Smooth muscle cell (in vitro differentiated cells): ENCODE results near the gene ITGA5. TPM values are rescaled to one million over a fixed set of nuclear protein-coding genes. Genes with fewer than 3 reads are reported as not detected.

Experiments used
- DNase-seq: peaks from one replicate; lab custom pipeline; 2025; ENCODE audit not compliant: unreplicated experiment; lab: John Stamatoyannopoulos, UW
- H2AFZ ChIP-seq: fragments of 200-600 bp; sonication (generic); 2 replicates; pipeline ENCODE4 v1.6.0; 2016; ENCODE audit warnings: antibody characterized with exemption, low read depth, mild to moderate bottlenecking
- H3F3A ChIP-seq: fragments of 200-600 bp; sonication (generic); 2 replicates; pipeline ENCODE4 v1.6.0; 2017; ENCODE audit warnings: antibody characterized with exemption, low read depth
- H3K27ac ChIP-seq: fragments of 200-600 bp; sonication (generic); 2 replicates; pipeline ENCODE4 v1.5.1; 2016; ENCODE audit warnings: low read depth, mild to moderate bottlenecking
- H3K27me3 ChIP-seq: fragments of 200-600 bp; sonication (generic); 2 replicates; pipeline ENCODE4 v1.6.1; 2016; ENCODE audit warnings: low read depth, mild to moderate bottlenecking
- H3K36me3 ChIP-seq: fragments of 200-600 bp; sonication (generic); 2 replicates; pipeline ENCODE4 v1.5.1; 2016; ENCODE audit warnings: low read depth
- H3K4me1 ChIP-seq: fragments of 200-600 bp; sonication (generic); 2 replicates; pipeline ENCODE4 v1.5.1; 2016; ENCODE audit warnings: low read depth
- H3K4me2 ChIP-seq: fragments of 200-600 bp; sonication (generic); 2 replicates; pipeline ENCODE4 v1.6.0; 2016; ENCODE audit warnings: mild to moderate bottlenecking
- H3K4me3 ChIP-seq: fragments of 200-600 bp; sonication (generic); 2 replicates; pipeline ENCODE4 v1.5.1; 2016; ENCODE audit warnings: mild to moderate bottlenecking
- H3K79me2 ChIP-seq: fragments of 200-600 bp; sonication (generic); 2 replicates; pipeline ENCODE4 v1.6.0; 2016; ENCODE audit warnings: low read depth, mild to moderate bottlenecking
- H3K9ac ChIP-seq: fragments of 200-600 bp; sonication (generic); 2 replicates; pipeline ENCODE4 v1.6.0; 2016; ENCODE audit warnings: low read depth
- H3K9me3 ChIP-seq: fragments of 200-600 bp; sonication (generic); replicated peaks from 2 replicates; pipeline ENCODE4 v1.5.1; 2016; ENCODE audit warnings: low read depth
- H4K20me1 ChIP-seq: fragments of 200-600 bp; sonication (generic); 2 replicates; pipeline ENCODE4 v1.6.0; 2016; ENCODE audit warnings: low read depth
- WGBS: methylation state at CpG from one replicate; pipeline ENCODE4 v1.1.7; 2016; ENCODE audit warnings: low lambda C conversion rate; 5-methylcytosine and 5-hydroxymethylcytosine counted together
- polyA plus RNA-seq: library from polyadenylated mRNA; unstranded; fragments of >200 nt; fragmentation: Nextera tagmentation; extraction: Ambion mirVana; gene quantifications from 2 replicates; pipeline ENCODE4 v1.2.1, GENCODE V29; 2016
- total RNA-seq: library from RNA; depleted of rRNA; stranded (reverse); fragments of >200 nt; gene quantifications from 2 replicates; pipeline ENCODE4 v1.2.3, GENCODE V29; 2014
- TF ChIP-seq, protein P1 (sequence below): fragments of 200-600 bp; sonication (generic); IDR thresholded peaks from 2 replicates; pipeline ENCODE4 v1.5.1; 2017; ENCODE audit warnings: borderline replicate concordance, mild to moderate bottlenecking, antibody characterized with exemption; ENCODE audit not compliant: insufficient read depth, poor library complexity, severe bottlenecking

Gene ITGA5
- total and polyA plus RNA-seq, 2 experiments from 2014 or later, result 163 to 192 TPM

- no peak overlapping the region for H3K4me2 ChIP-seq
- no peak for DNase-seq
- no peaks in the 10 kb centered on the region for H3F3A ChIP-seq
- peaks cover 35% of the 10 kb centered on the region for H4K20me1 ChIP-seq
- WGBS, result 81% methylated on average over 3 of the region's 3 CpGs
- H3K79me2 ChIP-seq, result no peaks in the 10 kb centered on the region
- TF ChIP-seq, protein P1, sequence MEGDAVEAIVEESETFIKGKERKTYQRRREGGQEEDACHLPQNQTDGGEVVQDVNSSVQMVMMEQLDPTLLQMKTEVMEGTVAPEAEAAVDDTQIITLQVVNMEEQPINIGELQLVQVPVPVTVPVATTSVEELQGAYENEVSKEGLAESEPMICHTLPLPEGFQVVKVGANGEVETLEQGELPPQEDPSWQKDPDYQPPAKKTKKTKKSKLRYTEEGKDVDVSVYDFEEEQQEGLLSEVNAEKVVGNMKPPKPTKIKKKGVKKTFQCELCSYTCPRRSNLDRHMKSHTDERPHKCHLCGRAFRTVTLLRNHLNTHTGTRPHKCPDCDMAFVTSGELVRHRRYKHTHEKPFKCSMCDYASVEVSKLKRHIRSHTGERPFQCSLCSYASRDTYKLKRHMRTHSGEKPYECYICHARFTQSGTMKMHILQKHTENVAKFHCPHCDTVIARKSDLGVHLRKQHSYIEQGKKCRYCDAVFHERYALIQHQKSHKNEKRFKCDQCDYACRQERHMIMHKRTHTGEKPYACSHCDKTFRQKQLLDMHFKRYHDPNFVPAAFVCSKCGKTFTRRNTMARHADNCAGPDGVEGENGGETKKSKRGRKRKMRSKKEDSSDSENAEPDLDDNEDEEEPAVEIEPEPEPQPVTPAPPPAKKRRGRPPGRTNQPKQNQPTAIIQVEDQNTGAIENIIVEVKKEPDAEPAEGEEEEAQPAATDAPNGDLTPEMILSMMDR, result no peak
- no peaks in the 10 kb centered on the region for H3K36me3 ChIP-seq
- H3K9ac ChIP-seq, result no peak overlapping the region
- H3K9me3 ChIP-seq, result no peaks in the 10 kb centered on the region
- no peaks in the 10 kb centered on the region for H3K27me3 ChIP-seq
- H3K27ac ChIP-seq, result peak overlapping the region; percentile 49
- H3K4me1 ChIP-seq, result peaks cover 47% of the 10 kb centered on the region
- no peak overlapping the region for H3K4me3 ChIP-seq
- H2AFZ ChIP-seq, result no peak overlapping the region
These were observed 35.9 kb downstream of the ITGA5 start for GRCh38 chr12:54383041-54383609.

GRCh38 chr12:54381136-54381535 lies 37.9 kb downstream of the ITGA5 start:
- TF ChIP-seq, protein P1, result no peak
- H3K27ac ChIP-seq, result no peak overlapping the region
- WGBS, result 97% methylated on average over 4 of the region's 4 CpGs

GRCh38 chr12:54379398-54380201 lies 39.5 kb downstream of the ITGA5 start:
- Histone ChIP-seq H3K27ac (no peak overlapping the region), H3K4me3 (peak overlapping the region; percentile 55), H3K4me1 (peaks cover 12% of the 10 kb centered on the region), H3K36me3 (no peaks in the 10 kb centered on the region), H3K79me2 (no peaks in the 10 kb centered on the region), H2AFZ (no peak overlapping the region), H3K9me3 (no peaks in the 10 kb centered on the region), H4K20me1 (peaks cover 49% of the 10 kb centered on the region), H3F3A (no peaks in the 10 kb centered on the region), H3K9ac (no peak overlapping the region), H3K4me2 (peak overlapping the region; percentile 92), H3K27me3 (no peaks in the 10 kb centered on the region)
- TF ChIP-seq, protein P1, result peak; percentile 99
- WGBS, result 11% methylated on average over 18 of the region's 19 CpGs
- DNase-seq, result peak; percentile 66

More at GRCh38 chr12:54381136-54381535, 37.9 kb downstream of the ITGA5 start:
- Histone ChIP-seq H3K27me3 (no peaks in the 10 kb centered on the region), H3K4me2 (no peak overlapping the region), H3K4me3 (no peak overlapping the region), H3K9ac (no peak overlapping the region), H2AFZ (no peak overlapping the region), H3K79me2 (no peaks in the 10 kb centered on the region), H3K36me3 (no peaks in the 10 kb centered on the region), H4K20me1 (peaks cover 49% of the 10 kb centered on the region), H3F3A (no peaks in the 10 kb centered on the region), H3K4me1 (peaks cover 27% of the 10 kb centered on the region), H3K9me3 (no peaks in the 10 kb centered on the region)
- no peak for DNase-seq
